NCI-H146 (cell line): ENCODE measurements around the gene TRIM17.
A peak's percentile ranks its signal among the peaks of the same experiment; 100 is the strongest.

Experiments used
- DNase-seq: peaks from one replicate; lab custom pipeline; 2025; lab: John Stamatoyannopoulos, UW

TRIM17 gene

DNA sequence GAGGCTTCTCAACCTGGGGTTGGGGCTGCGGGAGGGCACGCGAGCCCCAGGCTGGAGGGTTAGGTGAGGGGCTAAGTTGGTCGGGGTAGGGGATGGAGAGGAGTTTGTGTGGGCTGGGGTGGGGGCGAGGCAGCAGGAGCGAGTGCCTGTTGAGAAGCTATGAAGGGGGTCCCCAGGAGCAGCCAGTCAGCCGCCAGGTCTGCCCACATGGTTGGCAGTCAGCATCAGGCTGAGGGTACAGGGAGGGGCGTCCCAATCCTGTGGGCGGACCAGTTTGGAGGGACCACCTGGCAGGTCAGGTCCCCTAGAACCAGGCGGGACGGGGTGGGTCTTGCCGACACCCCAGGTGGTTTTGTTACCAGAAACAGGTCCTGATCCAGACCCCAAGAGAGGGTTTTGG lies 400 bp upstream of the TRIM17 start:
- DNase-seq: no peak

DNA sequence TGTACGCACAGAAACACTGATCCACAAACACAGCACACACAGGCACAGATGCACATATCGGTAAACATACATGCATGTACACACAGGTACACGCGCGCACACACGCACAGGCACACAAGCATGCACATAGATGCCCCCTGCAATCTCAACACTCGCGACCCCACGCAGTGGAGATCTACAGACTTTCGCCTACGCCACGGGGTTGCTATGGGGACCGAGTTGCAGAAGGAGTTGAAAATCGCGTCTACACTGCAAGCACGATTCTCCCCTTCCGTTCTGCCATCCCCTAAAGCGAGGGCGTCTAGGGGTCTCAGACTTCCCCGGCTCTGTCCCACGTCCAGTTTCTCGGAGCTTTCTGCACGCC lies 826 bp downstream of the TRIM17 start:
- DNase-seq: peak; percentile 32

DNA sequence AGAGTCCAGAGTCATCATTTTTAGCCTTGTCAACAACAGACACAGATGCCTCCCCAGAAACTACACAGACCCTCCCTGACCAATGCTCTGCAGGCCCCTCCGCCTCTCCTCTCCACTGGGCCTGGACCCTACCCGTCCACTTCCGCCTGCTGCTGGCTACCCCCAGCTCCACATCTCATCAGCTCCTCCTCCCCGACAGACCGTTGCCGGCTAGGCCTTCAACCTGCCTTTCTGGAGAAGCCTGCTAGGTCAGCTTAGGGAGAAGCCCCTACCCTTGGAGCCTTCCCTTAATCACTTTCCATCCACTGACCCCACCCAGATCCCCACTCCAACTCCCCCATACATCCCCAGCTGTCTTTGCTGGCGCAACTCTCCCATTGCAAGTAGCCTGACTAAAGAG lies 1.4 kb downstream of the TRIM17 start:
- no peak for DNase-seq

DNA sequence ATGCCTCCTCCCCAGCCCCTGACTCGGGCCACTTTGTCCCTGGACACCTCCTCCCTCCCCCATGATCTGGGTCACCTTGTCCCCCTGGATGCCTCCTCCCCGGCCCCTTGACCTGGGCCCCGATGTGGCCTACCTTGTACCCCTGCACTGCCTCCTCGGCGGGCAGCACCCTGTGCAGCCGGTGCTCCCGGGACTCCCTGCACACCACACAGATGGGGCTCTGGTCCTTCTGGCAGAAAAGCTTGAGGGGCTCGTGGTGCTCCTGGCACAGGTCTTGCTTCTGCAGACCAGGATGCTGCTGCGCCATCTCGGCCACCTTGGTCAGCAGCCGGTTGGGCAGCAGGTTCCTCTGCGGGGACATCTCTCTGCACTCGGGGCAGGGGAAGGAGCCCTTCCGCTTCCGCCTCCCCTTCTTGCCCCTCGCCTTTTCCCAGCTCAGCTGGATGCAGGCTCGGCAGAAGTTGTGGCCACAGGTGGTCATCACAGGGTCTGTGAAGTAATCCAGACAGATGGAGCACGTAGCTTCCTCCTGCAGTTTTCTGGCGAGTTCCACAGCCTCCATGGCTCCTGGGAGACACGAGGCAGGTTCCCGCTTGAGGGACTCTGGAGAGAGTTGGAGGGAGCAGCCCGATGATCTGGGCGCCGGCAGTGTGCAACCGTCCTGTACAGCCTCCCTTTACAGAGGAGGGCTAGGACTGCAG lies 2.0 kb downstream of the TRIM17 start:
- no peak for DNase-seq

DNA sequence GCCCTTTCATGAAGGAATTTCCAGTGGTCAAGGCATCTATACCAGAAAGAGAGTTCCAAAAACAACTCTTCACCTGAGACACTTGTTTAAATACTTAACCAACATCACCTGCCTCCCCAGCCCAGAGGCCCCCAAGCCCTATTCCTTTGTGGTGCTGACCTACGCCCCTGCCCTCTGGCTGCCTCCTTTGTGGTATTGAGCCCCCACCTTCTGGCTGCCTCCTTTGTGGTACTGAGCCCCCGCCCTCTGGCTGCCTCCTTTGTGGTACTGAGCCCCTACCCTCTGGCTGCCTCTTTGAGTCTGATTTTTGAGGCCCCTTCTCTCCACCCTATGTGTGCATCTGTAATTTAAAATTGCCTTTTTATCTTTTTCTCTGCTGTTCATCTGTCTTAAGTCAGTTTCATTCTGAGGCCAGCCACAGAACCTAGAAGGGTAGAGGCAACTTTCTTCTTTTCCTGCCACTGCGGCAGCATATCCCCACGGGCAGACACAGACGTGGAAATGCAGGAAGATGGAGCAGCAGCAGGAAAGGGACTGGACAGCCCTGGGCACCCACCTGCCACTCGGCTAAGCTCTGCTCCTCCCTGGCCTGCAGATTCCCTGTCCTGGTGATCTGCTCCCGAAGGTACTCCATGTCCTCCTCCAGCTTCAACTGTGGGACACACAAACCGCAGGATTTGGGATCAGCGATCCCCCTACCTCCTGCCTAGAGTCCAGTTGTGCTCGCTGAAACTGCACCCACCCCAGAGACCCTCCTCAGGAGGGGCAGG lies 3.2 kb downstream of the TRIM17 start:
- DNase-seq: no peak

DNA sequence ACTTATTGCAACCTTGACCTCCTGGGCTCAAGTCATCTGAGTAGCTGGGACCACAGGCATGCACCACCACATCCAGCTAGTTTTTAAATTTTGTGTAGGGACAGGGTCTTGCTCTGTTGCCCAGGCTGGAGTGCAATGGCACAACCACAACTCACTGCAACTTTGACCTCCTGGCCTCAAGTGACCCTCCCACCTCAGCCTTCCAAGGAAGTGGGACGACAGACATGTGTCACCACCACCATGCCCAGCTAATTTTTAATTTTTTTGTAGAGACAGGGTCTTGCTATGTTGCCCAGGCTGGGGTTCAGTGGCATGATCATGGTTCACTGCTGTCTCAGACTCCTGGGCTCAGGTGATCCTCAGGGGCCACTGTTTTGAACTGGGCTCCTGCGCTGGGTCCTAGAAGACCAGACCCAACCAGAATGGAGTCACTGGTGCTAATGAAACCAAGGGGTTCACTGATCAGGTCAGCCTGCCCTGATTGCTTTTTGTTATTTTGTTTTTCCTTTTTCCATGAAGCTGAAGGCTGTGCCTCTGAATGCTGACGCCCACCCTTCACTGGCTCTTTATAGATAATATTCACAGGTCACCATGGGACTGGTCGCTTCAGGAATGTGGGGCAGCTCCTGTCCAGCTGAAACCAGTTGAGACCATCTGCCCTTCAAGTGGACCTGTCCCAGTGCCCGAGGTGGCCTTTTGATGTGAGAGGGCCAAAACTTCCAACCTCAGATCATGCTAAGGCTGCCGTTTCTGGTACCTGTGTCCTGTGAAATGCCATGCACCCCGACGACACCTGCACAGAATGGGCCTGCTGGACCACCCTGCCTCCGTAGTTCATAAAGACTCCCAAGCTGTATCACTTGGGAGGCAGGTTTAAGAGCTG lies 4.9 kb downstream of the TRIM17 start:
- DNase-seq: no peak

DNA sequence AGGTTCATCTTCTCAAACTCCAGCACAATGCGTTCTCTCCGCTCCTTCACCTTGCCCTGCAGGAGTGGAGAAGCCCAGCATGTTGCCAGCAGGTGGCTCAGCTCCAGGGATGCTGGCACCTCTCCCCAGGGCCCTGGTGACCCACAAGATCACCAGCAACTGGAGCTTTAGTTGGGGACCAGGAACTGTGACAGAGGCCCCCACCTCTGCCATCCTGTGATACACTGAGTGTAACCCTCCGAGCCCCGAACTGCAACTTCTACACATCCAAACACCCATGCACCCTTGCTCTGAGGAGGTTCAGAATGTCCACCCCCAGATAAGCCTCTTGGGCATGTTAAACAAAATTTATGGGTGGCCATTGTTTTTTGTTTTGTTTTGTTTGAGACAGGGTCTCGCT lies 5.5 kb downstream of the TRIM17 start:
- DNase-seq: no peak

DNA sequence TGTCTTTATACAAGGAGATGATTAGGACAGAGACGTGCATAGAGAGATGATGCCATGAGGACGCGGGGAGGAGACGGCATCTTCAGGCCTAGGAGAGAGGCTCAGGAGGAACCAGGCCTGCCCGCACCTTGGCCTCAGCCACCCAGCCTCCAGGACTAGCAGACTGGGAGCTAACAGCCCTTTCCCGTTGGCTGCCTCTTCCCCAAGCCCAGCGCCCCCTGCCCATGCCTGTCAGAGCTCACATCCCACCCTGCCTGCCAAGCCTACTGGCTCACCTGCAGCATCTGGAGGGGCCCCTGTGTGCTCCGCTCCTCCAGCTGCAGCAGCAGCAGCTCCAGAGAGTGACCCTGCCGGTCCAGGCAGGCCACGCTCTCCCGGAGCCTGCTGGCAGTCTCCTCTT lies 6.0 kb downstream of the TRIM17 start:
- DNase-seq: no peak

DNA sequence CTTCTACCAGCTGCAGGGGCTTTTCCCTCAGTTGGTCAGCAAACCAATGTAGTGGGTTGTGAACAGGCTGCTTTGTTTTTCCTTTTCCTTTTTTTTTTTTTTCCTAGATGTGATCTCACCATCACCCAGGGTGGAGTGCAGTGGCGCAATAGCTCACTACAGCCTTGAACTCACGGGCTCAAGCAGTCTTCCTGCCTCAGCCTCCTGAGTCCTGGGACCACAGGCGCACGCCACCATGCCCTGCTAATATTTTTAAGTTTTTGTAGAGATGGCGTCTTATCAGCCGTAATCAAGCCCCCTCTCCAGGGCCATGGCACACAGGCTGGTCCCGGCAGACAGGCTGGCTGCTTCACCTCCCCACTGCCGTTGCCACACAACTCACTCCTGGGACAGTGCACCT lies 6.6 kb downstream of the TRIM17 start:
- DNase-seq: no peak

DNA sequence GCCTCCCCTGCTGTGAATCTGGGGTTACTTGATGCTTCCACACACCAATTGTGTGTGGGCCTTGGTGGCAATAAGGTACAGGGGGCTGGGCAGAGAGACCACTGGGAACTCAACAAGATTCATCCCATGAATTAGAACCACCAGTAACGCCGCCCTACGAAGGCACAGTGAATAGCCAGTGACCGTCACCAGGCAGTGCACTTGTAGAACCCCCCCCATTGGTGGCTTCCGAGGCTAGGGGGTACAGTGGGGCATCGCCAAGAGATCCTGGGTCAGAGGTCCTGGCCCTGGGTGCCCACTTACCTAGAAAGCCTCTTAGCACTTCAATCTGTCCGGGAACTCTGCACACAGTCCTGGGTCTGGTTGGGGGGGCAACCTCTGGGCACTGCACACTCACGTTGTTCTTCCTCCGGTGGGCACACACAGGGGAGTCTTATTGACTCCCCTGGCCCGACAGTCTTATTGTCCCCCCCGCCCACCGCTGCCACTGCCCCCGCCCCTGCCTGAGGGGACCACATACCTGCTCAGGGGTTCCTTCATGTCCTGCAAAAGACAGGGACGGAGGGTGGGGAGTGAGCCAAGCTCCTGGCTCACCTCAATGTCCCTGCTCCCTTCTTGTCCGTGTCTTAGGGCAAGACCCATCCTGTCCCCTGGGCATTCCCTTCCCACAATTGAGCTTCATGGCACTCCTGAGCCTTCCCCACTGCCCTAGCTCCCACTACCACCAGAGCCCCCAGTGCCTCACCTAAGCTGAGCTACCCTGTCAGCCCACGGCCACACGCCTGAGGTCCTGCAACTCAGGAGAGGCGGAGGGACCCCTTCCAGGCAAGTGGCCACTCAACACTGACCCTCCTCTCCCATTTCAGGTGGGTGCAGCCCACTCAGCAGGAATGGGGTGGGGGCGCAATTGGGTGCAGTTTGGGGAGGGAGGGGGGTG lies 7.5 kb downstream of the TRIM17 start:
- DNase-seq: no peak

DNA sequence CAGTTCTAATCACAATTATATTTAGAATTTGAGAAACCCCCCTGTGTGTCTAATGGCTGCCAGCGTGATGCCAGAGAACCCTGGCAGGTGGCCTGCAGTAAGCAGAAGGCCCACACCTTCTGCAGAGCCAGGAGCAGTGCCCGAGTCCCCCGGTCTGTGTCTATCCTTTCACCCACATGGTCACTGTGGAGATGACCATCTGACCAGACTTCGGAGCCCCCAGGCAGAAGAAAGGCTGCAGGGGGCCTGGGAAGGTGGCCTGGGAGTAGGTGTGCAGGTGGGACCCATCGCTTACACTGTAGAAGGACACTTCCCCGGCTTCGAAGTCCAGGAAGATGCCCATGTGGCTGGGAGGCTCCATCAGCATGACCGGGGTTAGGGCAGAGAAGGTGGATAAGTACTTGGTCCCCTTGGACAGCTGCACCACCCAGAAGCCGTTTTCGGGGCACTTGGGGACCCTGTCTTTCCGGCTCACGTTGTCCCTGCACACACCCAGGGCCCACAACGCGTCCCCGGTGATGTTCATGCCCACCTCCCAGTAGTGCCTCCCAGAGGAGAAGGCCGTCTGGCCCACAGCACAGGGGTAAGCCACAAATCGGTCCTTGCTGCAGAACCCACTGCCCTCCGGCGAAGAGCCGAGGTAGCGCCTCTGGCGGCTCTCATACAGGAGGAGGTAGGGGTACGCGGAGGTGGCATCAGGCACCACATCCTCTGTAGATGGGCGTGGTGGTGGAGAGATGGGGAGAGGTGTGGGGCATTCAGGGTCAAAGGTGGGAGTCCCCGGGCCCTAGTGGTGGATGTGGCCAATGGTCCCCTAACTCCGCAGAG lies 8.4 kb downstream of the TRIM17 start:
- peak; percentile 32 for DNase-seq

DNA sequence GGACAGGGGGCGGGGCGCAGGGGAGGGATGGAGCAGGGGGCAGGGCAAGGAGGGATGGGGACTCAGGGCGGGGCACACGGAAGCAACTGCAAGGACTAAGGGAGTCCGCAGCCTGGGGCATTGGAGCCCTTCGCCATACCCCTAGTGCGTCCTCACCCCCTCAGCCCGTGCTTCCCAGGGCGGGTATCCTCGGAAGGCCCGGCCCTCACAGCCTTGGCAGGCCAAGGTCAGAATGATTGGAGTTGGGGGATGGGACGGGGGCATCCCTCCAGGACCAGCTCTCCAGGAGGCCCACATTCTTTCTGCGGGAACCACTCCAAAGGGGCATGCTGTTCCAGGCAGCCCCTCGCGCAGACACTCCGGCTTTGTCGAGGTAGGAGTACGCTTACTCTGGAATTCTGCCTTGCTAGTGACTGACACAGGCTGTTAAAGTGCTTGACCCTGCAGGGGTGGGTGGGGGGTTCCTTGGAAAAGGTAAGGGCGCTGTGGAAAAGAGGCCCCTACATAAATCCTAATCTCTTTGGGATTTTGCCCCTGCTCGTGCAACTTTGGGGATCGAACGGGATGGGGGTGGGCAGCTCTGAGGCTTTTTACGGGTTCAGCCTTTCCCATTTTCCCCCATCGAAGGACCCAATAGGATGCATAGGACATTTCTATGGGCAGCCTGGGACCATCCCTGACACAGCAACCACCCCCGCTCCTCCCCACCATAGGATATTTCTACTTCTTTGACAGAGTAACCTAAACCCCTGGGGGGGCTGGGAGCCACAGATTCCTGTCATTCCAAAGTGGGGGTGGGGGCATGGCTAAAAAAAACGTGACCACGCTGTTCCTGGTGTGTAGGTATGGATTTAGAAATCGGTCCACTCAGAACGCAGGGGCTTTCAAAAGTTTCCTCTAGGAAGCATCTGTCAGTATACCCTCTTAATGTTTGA lies 9.3 kb downstream of the TRIM17 start:
- no peak for DNase-seq

DNA sequence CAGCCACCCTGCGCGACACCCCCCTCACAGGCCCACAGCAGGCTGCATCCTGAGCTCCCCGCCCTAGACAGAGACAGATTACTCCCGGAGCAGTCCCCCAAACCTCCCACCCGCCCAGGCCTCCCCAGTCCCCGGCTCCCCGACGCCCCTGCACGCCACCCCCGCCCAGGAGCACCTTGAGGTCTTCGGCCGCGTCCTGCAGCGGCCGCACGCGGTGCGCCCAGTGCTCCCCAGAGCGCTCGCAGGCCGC lies 10.8 kb downstream of the TRIM17 start:
- no peak for DNase-seq

DNA sequence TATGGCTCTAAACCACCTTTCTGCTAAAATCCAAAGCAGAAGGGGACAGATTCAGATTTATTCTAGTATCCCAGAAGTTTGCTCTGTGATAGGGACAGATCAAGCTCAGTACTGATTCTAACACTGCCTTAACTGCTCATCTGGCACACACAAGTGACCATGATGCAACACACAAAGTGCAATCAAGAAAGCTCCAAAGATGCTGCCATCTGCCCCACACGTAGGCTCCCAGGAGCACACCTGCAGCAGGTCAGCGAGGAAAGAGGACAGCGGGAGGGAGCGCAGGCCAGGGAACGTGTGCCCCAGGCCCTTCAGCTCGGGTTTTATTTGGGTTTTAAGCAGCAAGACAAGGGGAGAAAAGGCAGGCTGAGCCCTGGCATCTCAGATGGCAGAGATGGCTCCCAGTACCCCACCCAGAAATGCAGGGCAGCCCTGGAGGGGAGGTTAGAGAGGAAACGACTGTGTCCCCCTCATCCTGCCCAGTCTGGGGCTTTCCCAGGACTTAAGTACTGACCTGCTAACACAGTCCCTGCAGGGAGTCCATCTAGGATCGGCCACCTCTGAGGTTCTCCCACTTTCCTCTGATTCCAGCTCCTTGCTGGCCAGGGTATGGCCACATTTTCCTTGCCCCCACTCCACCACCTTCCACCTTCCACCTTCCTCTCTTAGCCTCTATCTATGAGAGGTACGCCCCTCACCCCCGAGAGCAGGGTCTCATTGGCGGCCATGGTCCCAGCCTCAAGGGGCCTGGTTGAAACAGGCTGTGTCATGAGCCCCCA lies 11.3 kb downstream of the TRIM17 start:
- no peak for DNase-seq

DNA sequence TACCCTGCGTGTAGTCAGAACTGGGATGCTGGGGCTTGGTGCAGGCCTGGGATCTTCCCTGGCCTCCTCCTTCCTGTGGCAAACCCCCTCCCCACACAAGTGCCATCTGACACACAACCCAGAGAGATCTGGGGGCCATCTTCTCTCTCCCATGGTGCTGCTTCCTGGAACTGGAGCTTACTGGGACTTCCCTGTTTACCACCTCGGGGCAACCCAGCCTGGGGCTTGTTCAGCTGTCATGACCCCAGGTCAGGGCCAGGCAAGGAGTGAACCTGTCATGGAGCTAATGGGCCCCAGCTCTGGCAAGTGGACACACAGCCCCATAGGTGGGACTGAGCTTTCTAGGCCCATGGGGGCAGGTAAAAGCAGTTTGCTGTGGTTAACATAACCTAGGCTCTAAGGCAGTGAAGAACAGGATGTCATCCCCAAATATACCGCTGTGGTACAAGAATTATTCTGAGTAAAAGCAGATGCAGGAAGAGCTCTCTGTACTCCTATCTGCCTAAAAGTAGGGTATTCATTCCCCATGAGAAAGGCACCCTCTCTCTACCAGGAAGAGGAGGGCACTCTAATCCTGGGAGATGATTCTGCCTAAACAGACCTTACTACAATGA lies 12.4 kb downstream of the TRIM17 start:
- no peak for DNase-seq

DNA sequence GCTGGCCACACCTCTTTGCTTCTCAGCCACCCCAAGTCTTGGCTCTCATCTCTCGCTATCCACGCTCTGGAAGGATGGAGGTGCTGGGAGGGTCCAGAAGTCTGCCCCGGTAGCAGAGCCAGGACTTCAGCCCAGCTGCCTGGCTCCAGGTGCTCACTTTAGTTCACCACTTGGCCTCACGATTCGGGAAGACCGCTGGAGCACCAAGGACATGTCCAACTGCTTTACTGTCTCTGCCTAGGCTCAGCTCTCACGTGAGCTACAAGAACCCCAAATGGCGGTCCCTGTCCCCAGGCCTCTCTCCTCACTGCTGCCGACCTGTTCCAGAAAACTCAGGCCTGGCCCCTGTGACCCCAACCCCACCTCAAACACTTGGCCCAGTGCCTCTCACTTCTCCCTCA lies 13.4 kb downstream of the TRIM17 start:
- no peak for DNase-seq

DNA sequence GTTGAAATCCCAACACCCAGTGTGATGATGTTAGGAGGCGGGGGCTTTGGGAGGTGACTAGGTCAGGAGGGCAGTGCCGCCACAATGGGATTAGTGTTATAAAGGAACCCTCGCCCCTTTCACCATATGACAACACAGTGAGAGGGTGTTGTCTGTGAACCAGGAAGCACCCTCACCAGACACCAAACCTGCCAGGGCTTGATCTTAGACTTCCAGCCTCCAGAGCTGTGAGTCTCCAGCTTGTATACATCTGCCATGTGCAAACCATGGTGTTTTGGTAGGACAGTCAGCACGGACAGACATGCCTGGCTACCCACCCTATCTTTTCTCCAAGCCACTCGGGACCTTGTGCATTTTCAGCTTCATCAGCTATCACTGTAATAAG lies 14.0 kb downstream of the TRIM17 start:
- no peak for DNase-seq

DNA sequence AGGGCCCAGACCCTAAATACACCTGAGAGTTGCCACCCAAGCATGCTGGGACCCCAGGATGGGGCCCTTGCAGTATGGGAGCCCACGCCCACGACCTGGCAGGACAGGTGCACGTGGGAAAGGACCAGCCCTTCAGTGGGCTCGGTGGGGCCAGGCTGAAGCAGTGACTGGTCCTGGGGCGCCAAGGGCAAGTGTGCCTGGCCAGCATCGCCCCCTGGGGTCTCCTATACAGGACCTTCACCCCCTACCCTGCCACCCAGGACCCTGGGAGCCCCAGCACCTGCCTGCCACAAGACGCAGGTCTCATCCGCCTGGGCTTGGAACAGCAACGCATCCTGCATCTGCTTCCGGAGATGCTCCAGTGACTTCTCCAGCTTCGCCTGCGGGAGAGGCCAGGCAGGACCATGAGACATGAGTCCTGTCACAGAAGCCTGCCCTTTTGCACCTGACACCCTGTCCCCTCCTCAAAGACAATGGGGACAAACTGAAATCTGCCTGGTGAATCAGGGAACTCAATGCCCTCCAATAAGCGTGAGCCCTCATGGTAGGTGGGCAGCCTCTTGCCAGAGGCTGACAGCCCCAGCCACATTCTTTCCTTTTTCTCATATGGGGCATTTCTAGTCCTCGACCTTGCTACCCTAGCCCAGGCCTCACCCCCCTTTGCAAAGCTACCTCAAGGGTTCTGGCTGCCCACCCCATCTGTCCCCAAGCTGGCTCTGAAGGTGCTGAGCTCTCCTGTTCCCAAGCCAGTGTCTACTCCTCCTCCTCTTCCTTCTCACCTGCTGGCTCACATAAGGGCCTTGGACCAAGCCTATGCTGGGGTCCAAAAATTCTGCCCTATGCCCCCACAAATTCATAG lies 14.7 kb downstream of the TRIM17 start:
- no peak for DNase-seq
